GM11168 (cell line): Measurements from ENCODE around the gene PDGFRA.
"Not testable (repeated sequence)": the region's sequence is repeated elsewhere in the genome, so short reads cannot be mapped to it uniquely, and the experiment has no call there.

Source experiments
- in situ Hi-C: fragments of 300-500 bp; cut with MboI; formaldehyde crosslinking; loops from one replicate; pipeline ENCODE4 v1.12.0; 2022; ENCODE audit warnings: low sequenced_read_pairs; ENCODE audit not compliant: unreplicated experiment

PDGFRA gene

DNA sequence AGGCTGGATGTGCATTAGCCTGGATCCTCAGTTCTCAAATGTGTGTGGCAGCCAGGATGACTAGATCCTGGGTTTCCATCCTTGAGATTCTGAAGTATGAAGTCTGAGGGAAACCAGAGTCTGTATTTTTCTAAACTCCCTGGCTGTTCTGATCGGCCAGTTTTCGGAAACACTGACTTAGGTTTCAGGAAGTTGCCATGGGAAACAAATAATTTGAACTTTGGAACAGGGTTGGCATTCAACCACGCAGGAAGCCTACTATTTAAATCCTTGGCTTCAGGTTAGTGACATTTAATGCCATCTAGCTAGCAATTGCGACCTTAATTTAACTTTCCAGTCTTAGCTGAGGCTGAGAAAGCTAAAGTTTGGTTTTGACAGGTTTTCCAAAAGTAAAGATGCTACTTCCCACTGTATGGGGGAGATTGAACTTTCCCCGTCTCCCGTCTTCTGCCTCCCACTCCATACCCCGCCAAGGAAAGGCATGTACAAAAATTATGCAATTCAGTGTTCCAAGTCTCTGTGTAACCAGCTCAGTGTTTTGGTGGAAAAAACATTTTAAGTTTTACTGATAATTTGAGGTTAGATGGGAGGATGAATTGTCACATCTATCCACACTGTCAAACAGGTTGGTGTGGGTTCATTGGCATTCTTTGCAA, 67.6 kb downstream of the PDGFRA start:
- in situ Hi-C loops = no loop called here

DNA sequence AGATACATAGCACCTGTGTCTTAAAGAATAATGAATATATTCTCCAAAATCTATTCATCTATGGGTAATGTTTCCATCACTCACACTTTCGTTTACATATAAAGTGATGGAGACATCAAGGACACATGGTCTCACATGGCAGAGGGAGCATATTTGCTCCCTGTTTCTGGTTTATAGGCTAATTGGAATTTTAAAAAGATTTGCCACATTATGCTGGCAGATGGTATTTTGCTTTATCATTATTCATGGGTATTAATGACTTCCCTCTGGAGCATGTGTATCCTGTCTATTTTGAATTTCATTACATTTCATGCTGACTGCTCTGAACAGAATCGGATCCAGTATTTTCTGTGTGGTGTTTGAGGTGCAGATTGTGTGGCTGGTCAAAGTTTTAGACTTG, 79.0 kb downstream of the PDGFRA start:
- in situ Hi-C loops = no loop called here

GRCh38 chr4:54315561-54316538, 86.8 kb downstream of the PDGFRA start:
- in situ Hi-C loops = no loop called here

GRCh38 chr4:54317690-54318089, 88.6 kb downstream of the PDGFRA start:
- in situ Hi-C loops = no loop called here

DNA sequence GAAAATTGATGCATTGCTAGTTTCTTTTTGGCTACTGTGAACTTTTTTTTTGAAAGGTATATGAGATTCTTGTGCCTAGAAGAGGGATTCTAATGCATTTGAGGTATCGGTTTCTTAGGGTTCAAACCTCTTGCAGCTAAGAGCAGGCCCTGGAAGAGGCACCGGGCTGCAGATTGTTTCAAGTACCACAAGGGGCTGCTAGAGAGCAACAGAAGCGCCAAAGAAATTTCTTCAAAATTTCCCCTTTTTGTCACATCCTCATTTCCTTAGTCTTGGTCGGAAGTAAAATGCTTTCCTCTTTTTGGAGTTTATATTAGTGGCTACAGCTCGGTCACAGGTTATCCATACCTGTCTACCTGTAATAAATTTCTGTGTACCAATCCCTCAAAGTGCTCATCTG, 89.8 kb downstream of the PDGFRA start:
- in situ Hi-C loops = no loop called here

GRCh38 chr4:54320826-54321685, 92.0 kb downstream of the PDGFRA start:
- in situ Hi-C loops = no loop called here

GRCh38 chr4:54322818-54323417, 93.8 kb downstream of the PDGFRA start:
- in situ Hi-C loops = no loop called here

DNA sequence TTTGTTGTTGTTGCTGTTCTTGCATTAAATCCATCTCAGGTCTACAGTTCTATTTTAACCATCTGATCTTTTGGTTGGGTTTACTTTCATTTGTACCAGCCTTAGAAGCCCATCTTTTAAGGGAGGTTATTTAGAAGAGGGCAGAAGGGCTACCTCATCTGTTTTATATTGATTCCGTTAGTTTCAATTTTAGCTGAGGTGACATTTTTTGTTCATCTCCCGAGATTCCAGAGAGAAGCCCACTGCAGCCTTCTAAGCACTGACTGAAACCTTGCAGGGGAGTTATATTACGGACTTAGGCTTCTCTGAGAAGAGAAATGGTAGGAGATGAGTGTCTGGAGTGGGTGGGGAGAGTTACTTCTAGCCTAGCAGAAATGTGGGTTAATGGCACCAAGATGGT, 101.8 kb downstream of the PDGFRA start:
- in situ Hi-C loops = no loop called here

DNA sequence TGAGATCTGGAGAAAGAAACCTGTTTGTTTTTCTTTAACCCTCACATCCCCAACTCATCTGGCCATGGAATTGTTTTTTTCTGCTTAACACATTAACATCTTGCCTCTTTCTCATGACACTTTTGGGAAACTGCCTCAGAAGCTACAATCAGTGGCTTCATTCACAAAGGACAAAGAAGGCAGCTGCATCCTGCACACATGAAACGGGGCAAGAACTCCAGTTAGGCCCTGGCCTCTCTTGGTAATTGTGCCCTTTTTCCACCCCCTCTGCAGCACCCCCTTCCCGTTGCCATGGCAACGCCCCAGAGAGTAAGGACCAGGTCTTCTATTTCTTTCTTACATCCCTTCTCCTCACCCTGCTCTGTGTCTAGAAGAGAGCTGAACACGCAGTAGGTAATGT, 103.4 kb downstream of the PDGFRA start:
- in situ Hi-C loops = no loop called here

DNA sequence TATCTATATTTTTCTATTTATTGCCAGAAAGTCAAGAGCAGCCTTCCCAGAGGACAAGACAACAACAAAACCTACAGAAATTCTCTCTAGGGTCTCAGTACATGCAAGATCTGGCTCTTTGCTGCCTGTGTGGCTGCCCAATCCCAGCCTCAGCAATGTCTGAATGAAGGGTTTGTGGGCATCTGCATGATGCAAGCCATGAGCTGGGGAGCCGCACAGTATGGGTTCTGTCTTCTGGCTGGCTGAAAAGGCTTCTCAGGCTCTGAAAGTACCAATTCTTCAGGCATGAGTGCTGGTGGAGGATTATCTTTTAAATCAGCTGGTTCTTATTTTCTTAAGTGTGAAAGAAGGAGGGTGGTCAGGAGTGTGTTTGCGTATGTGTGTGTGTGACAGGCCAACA, 104.6 kb downstream of the PDGFRA start:
- in situ Hi-C loops = no loop called here

GRCh38 chr4:54334769-54335168, 105.7 kb downstream of the PDGFRA start:
- in situ Hi-C loops = not testable (repeated sequence)

DNA sequence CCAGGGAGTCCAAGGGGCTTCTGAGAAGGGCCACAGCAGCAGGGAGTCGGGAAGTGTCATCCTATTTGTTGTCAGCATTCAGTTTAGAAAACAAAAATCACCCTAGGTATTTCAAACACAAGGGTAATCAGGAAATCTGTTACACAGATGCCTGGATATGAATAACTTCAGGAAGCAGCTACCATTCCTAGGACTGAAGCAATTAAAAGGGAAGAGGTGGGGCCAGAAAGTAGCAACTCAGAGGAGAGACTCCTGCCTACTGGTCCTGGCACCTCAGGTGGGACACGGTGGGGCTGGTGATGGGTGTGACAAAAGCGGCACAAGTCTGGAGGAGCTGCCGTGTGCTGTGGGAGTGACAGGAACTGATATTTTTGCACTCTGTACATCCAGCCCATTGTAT, 107.9 kb downstream of the PDGFRA start:
- in situ Hi-C loops = no loop called here

- in situ Hi-C loops = not testable (repeated sequence)
These were observed 113.0 kb downstream of the PDGFRA start for GRCh38 chr4:54342067-54342466.
